Measurements from ENCODE around the gene SUSD6. TPM values are rescaled to one million over a fixed set of nuclear protein-coding genes. Genes with fewer than 3 reads are reported as not detected.

SUSD6 gene
- total and polyA plus RNA-seq, 2 experiments from 2014 or later: 2.8 to 3.4 TPM

DNA sequence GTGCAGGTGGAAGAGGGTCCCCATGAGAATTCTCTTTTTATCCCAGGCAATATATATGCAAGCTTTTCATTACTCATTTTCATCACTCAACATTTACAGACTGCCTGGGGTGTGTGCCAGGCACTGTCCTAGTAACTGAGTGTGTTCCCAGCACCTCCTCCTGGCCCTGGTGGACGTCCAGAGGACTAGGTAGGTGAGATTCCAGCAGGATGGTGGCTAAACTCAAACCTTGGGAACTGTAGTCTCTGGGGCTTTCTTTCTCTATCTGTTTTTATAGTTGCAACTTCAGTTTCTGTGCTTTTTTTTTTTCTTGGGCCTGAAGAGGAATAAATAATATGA is 63.8 kb downstream of the SUSD6 start:
- H3K4me2 ChIP-seq: no peak overlapping the region
- H3K36me3 ChIP-seq (ENCODE audit: insufficient read depth): no peaks in the 10 kb centered on the region
- no peaks in the 10 kb centered on the region for H3K4me1 ChIP-seq (ENCODE audit: insufficient read depth)
- no peaks in the 10 kb centered on the region for H3K27me3 ChIP-seq (ENCODE audit: insufficient read depth)
- Mint-ChIP-seq H3K27ac (no peak overlapping the region), H3K9me3 (no peaks in the 10 kb centered on the region), H3K27me3 (ENCODE audit: insufficient read depth, low read depth, poor library complexity) (no peaks in the 10 kb centered on the region), H3K4me3 (no peak overlapping the region), H3K4me1 (peaks cover 27% of the 10 kb centered on the region), H3K36me3 (ENCODE audit: low read depth) (no peaks in the 10 kb centered on the region)
- TF ChIP-seq STAT1 (IDR thresholded peaks at IDR 0.05; ENCODE audit: unreplicated experiment): no peak
- ATAC-seq (no peak), DNase-seq (ENCODE audit: low spot score) (no peak)
- no peaks in the 10 kb centered on the region for H3K79me2 ChIP-seq (replicated peaks; ENCODE audit: insufficient read depth)
- no peak overlapping the region for H3K4me3 ChIP-seq
- H4K20me1 ChIP-seq (replicated peaks; ENCODE audit: insufficient read depth): no peaks in the 10 kb centered on the region
- H2AFZ ChIP-seq: no peak overlapping the region
- H3F3A ChIP-seq (replicated peaks; ENCODE audit: low read depth): no peaks in the 10 kb centered on the region
- 0 out of 2 replicates have a peak, but pooled peaks cover 5% of the 10 kb centered on the region for H3K9me2 ChIP-seq (ENCODE audit: insufficient read depth)
- no peak overlapping the region for H3K27ac ChIP-seq (ENCODE audit: low read depth)

DNA sequence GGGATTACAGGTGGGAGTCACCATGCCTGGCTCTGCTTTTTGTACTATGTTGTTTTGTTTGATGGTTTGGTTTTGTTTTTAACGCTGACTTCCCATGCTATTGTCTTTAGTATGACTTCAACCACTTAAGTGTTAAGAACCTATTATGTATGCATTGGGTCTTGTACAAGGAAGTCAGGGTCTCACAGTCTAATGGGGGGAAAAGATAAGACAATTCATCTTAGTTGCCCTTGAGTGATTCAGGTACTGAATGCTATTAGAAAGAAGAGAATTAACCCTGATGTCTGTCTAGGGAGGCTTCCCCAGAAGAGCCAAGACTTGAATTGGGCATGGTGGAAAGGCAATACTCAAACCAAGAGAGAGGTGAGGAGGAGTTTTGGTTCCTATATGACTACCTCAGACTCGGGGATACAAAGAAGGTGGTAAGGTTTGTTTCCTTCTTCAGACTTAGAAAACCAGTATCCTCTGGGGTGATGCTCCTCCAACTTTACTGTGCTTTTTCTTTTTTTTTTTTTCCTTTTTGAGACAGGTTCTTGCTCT is 64.6 kb downstream of the SUSD6 start:
- no peak overlapping the region for H3K4me3 Mint-ChIP-seq
- Histone ChIP-seq H4K20me1 (replicated peaks; ENCODE audit: insufficient read depth) (no peaks in the 10 kb centered on the region), H3K36me3 (ENCODE audit: insufficient read depth) (no peaks in the 10 kb centered on the region), H3K9me2 (ENCODE audit: insufficient read depth) (0 out of 2 replicates have a peak, but pooled peaks cover 5% of the 10 kb centered on the region), H3K27me3 (ENCODE audit: insufficient read depth) (no peaks in the 10 kb centered on the region), H3F3A (replicated peaks; ENCODE audit: low read depth) (no peaks in the 10 kb centered on the region), H3K4me3 (no peak overlapping the region), H3K4me2 (no peak overlapping the region), H3K79me2 (replicated peaks; ENCODE audit: insufficient read depth) (no peaks in the 10 kb centered on the region), H2AFZ (no peak overlapping the region), H3K27ac (ENCODE audit: low read depth) (no peak overlapping the region), H3K4me1 (ENCODE audit: insufficient read depth) (no peaks in the 10 kb centered on the region)
- peaks cover 25% of the 10 kb centered on the region for H3K4me1 Mint-ChIP-seq
- H3K27ac Mint-ChIP-seq: no peak overlapping the region
- H3K36me3 Mint-ChIP-seq (ENCODE audit: low read depth): no peaks in the 10 kb centered on the region
- ATAC-seq (no peak), DNase-seq (ENCODE audit: low spot score) (no peak)
- no peaks in the 10 kb centered on the region for H3K9me3 Mint-ChIP-seq
- H3K27me3 Mint-ChIP-seq (ENCODE audit: insufficient read depth, low read depth, poor library complexity): no peaks in the 10 kb centered on the region
- TF ChIP-seq, protein P1, sequence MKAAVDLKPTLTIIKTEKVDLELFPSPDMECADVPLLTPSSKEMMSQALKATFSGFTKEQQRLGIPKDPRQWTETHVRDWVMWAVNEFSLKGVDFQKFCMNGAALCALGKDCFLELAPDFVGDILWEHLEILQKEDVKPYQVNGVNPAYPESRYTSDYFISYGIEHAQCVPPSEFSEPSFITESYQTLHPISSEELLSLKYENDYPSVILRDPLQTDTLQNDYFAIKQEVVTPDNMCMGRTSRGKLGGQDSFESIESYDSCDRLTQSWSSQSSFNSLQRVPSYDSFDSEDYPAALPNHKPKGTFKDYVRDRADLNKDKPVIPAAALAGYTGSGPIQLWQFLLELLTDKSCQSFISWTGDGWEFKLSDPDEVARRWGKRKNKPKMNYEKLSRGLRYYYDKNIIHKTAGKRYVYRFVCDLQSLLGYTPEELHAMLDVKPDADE (IDR thresholded peaks at IDR 0.05): no peak
- TF ChIP-seq ZNF114 (CRISPR knock-in tag; IDR thresholded peaks at IDR 0.05) (no peak), STAT1 (IDR thresholded peaks at IDR 0.05; ENCODE audit: unreplicated experiment) (no peak), CREB1 (CRISPR knock-in tag; IDR thresholded peaks at IDR 0.05; ENCODE audit: low read depth) (no peak), POLR2AphosphoS5 (IDR thresholded peaks at IDR 0.05; ENCODE audit: low read depth) (no peak), ZNF331 (CRISPR knock-in tag; IDR thresholded peaks at IDR 0.05; ENCODE audit: low read depth) (no peak)
- TF ChIP-seq, protein P2, sequence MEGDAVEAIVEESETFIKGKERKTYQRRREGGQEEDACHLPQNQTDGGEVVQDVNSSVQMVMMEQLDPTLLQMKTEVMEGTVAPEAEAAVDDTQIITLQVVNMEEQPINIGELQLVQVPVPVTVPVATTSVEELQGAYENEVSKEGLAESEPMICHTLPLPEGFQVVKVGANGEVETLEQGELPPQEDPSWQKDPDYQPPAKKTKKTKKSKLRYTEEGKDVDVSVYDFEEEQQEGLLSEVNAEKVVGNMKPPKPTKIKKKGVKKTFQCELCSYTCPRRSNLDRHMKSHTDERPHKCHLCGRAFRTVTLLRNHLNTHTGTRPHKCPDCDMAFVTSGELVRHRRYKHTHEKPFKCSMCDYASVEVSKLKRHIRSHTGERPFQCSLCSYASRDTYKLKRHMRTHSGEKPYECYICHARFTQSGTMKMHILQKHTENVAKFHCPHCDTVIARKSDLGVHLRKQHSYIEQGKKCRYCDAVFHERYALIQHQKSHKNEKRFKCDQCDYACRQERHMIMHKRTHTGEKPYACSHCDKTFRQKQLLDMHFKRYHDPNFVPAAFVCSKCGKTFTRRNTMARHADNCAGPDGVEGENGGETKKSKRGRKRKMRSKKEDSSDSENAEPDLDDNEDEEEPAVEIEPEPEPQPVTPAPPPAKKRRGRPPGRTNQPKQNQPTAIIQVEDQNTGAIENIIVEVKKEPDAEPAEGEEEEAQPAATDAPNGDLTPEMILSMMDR (conservative IDR thresholded peaks at IDR 0.05; ENCODE audit: low read depth in 2 of 2): no peak
- TF ChIP-seq, protein P3, sequence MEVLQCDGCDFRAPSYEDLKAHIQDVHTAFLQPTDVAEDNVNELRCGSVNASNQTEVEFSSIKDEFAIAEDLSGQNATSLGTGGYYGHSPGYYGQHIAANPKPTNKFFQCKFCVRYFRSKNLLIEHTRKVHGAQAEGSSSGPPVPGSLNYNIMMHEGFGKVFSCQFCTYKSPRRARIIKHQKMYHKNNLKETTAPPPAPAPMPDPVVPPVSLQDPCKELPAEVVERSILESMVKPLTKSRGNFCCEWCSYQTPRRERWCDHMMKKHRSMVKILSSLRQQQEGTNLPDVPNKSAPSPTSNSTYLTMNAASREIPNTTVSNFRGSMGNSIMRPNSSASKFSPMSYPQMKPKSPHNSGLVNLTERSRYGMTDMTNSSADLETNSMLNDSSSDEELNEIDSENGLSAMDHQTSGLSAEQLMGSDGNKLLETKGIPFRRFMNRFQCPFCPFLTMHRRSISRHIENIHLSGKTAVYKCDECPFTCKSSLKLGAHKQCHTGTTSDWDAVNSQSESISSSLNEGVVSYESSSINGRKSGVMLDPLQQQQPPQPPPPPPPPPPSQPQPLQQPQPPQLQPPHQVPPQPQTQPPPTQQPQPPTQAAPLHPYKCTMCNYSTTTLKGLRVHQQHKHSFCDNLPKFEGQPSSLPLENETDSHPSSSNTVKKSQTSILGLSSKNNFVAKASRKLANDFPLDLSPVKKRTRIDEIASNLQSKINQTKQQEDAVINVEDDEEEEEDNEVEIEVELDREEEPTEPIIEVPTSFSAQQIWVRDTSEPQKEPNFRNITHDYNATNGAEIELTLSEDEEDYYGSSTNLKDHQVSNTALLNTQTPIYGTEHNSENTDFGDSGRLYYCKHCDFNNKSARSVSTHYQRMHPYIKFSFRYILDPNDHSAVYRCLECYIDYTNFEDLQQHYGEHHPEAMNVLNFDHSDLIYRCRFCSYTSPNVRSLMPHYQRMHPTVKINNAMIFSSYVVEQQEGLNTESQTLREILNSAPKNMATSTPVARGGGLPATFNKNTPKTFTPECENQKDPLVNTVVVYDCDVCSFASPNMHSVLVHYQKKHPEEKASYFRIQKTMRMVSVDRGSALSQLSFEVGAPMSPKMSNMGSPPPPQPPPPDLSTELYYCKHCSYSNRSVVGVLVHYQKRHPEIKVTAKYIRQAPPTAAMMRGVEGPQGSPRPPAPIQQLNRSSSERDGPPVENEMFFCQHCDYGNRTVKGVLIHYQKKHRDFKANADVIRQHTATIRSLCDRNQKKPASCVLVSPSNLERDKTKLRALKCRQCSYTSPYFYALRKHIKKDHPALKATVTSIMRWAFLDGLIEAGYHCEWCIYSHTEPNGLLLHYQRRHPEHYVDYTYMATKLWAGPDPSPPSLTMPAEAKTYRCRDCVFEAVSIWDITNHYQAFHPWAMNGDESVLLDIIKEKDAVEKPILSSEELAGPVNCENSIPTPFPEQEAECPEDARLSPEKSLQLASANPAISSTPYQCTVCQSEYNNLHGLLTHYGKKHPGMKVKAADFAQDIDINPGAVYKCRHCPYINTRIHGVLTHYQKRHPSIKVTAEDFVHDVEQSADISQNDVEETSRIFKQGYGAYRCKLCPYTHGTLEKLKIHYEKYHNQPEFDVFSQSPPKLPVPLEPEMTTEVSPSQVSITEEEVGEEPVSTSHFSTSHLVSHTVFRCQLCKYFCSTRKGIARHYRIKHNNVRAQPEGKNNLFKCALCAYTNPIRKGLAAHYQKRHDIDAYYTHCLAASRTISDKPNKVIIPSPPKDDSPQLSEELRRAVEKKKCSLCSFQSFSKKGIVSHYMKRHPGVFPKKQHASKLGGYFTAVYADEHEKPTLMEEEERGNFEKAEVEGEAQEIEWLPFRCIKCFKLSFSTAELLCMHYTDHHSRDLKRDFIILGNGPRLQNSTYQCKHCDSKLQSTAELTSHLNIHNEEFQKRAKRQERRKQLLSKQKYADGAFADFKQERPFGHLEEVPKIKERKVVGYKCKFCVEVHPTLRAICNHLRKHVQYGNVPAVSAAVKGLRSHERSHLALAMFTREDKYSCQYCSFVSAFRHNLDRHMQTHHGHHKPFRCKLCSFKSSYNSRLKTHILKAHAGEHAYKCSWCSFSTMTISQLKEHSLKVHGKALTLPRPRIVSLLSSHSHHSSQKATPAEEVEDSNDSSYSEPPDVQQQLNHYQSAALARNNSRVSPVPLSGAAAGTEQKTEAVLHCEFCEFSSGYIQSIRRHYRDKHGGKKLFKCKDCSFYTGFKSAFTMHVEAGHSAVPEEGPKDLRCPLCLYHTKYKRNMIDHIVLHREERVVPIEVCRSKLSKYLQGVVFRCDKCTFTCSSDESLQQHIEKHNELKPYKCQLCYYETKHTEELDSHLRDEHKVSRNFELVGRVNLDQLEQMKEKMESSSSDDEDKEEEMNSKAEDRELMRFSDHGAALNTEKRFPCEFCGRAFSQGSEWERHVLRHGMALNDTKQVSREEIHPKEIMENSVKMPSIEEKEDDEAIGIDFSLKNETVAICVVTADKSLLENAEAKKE (CRISPR knock-in tag; IDR thresholded peaks at IDR 0.05): no peak
- TF ChIP-seq, protein P4, sequence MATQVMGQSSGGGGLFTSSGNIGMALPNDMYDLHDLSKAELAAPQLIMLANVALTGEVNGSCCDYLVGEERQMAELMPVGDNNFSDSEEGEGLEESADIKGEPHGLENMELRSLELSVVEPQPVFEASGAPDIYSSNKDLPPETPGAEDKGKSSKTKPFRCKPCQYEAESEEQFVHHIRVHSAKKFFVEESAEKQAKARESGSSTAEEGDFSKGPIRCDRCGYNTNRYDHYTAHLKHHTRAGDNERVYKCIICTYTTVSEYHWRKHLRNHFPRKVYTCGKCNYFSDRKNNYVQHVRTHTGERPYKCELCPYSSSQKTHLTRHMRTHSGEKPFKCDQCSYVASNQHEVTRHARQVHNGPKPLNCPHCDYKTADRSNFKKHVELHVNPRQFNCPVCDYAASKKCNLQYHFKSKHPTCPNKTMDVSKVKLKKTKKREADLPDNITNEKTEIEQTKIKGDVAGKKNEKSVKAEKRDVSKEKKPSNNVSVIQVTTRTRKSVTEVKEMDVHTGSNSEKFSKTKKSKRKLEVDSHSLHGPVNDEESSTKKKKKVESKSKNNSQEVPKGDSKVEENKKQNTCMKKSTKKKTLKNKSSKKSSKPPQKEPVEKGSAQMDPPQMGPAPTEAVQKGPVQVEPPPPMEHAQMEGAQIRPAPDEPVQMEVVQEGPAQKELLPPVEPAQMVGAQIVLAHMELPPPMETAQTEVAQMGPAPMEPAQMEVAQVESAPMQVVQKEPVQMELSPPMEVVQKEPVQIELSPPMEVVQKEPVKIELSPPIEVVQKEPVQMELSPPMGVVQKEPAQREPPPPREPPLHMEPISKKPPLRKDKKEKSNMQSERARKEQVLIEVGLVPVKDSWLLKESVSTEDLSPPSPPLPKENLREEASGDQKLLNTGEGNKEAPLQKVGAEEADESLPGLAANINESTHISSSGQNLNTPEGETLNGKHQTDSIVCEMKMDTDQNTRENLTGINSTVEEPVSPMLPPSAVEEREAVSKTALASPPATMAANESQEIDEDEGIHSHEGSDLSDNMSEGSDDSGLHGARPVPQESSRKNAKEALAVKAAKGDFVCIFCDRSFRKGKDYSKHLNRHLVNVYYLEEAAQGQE (IDR thresholded peaks at IDR 0.05; ENCODE audit: unreplicated experiment): no peak

Measured in GM23338 (cell line).